Measurements from ENCODE around the gene SYCE3. TPM values are rescaled to one million over a fixed set of nuclear protein-coding genes. Genes with fewer than 3 reads are reported as not detected.
A peak's percentile ranks its signal among the peaks of the same experiment; 100 is the strongest.

The SYCE3 gene
- polyA plus RNA-seq, 1 of the 3 experiments (the other 2 are of a cell fraction): 3.6 TPM

DNA sequence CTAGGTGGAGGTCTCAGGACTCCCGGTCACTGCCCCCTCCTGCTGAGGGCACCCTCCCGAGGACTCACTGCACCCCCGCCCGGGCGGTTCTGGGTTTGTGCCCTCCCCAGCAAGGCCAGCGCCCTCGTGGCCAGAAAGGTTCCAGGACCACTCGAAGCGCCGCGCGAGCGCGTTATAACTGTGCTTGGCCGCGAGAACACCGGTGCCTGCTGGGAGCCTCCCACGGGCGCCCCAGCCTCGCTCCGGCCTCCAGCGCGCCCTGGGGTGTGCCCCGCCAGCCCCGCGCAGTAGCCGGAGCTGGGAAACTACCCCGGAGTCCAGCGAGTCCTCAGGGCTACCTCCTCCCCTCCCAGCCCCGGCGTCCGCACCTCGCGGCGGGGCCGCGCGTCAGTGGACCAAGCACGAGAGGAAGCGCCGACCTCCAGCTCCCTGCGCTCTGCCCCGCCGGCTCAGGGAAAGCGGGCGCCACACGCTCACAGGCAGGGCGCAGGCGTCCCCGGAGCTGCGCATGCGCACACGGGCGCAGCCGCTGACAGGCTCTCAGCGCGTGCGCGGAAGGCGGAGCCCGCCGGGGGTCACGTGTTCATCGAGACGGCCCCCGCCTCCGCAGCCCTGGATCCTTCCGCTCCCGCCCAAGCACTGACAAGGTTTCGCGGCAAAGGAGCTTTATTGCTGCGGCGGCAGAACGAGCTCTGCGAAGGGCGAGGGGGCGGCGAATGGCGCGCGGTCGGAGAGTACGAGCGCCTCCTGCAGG lies 37.4 kb downstream of the SYCE3 start, which contains the start of gene SCO2 (continued):
- TF ChIP-seq MAX (IDR thresholded peaks at IDR 0.05; ENCODE audit: low read depth) (peak; percentile 80), GATA2 (CRISPR knock-in tag; IDR thresholded peaks at IDR 0.05) (no peak), RXRA (IDR thresholded peaks at IDR 0.05; ENCODE audit: borderline replicate concordance, low read depth) (no peak), RAD21 (IDR thresholded peaks at IDR 0.05; ENCODE audit: low read length) (peak; percentile 36; the same call in 1 of the 2 replicates), TCF12 (IDR thresholded peaks at IDR 0.05) (no peak), FOSL2 (IDR thresholded peaks at IDR 0.05; ENCODE audit: borderline replicate concordance, low read depth) (no peak), EP300 (IDR thresholded peaks at IDR 0.05; ENCODE audit: borderline replicate concordance in 1 of 2, low read depth in 1 of 2, low read length in 1 of 2) (no peak), YY1 (IDR thresholded peaks at IDR 0.05; ENCODE audit: low read depth) (no peak; the same call in 1 of the 2 replicates), SMC3 (IDR thresholded peaks at IDR 0.05; ENCODE audit: low read depth, low read length) (peak; percentile 16; the same call in 1 of the 2 replicates), POLR2AphosphoS5 (IDR thresholded peaks at IDR 0.05; ENCODE audit: low read depth, low read length) (peak; percentile 90), MXI1 (IDR thresholded peaks at IDR 0.05; ENCODE audit: low read depth, low read length) (peak; percentile 82), TAF1 (IDR thresholded peaks at IDR 0.05; ENCODE audit: borderline replicate concordance, low read depth, low read length) (peak; percentile 61), CHD2 (IDR thresholded peaks at IDR 0.05; ENCODE audit: low read length, partially characterized antibody) (peak; percentile 71), FOXJ3 (CRISPR knock-in tag; IDR thresholded peaks at IDR 0.05) (no peak), MEF2A (IDR thresholded peaks at IDR 0.05; ENCODE audit: borderline replicate concordance, low read depth) (no peak), JUND (IDR thresholded peaks at IDR 0.05) (no peak)
- TF ChIP-seq, protein P1, sequence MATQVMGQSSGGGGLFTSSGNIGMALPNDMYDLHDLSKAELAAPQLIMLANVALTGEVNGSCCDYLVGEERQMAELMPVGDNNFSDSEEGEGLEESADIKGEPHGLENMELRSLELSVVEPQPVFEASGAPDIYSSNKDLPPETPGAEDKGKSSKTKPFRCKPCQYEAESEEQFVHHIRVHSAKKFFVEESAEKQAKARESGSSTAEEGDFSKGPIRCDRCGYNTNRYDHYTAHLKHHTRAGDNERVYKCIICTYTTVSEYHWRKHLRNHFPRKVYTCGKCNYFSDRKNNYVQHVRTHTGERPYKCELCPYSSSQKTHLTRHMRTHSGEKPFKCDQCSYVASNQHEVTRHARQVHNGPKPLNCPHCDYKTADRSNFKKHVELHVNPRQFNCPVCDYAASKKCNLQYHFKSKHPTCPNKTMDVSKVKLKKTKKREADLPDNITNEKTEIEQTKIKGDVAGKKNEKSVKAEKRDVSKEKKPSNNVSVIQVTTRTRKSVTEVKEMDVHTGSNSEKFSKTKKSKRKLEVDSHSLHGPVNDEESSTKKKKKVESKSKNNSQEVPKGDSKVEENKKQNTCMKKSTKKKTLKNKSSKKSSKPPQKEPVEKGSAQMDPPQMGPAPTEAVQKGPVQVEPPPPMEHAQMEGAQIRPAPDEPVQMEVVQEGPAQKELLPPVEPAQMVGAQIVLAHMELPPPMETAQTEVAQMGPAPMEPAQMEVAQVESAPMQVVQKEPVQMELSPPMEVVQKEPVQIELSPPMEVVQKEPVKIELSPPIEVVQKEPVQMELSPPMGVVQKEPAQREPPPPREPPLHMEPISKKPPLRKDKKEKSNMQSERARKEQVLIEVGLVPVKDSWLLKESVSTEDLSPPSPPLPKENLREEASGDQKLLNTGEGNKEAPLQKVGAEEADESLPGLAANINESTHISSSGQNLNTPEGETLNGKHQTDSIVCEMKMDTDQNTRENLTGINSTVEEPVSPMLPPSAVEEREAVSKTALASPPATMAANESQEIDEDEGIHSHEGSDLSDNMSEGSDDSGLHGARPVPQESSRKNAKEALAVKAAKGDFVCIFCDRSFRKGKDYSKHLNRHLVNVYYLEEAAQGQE (IDR thresholded peaks at IDR 0.05; ENCODE audit: low read depth, low read length): no peak
- TF ChIP-seq, protein P2, sequence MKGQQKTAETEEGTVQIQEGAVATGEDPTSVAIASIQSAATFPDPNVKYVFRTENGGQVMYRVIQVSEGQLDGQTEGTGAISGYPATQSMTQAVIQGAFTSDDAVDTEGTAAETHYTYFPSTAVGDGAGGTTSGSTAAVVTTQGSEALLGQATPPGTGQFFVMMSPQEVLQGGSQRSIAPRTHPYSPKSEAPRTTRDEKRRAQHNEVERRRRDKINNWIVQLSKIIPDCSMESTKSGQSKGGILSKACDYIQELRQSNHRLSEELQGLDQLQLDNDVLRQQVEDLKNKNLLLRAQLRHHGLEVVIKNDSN (IDR thresholded peaks at IDR 0.05; ENCODE audit: borderline replicate concordance, low read depth): peak; percentile 96
- TF ChIP-seq, protein P3, sequence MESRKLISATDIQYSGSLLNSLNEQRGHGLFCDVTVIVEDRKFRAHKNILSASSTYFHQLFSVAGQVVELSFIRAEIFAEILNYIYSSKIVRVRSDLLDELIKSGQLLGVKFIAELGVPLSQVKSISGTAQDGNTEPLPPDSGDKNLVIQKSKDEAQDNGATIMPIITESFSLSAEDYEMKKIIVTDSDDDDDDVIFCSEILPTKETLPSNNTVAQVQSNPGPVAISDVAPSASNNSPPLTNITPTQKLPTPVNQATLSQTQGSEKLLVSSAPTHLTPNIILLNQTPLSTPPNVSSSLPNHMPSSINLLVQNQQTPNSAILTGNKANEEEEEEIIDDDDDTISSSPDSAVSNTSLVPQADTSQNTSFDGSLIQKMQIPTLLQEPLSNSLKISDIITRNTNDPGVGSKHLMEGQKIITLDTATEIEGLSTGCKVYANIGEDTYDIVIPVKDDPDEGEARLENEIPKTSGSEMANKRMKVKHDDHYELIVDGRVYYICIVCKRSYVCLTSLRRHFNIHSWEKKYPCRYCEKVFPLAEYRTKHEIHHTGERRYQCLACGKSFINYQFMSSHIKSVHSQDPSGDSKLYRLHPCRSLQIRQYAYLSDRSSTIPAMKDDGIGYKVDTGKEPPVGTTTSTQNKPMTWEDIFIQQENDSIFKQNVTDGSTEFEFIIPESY (IDR thresholded peaks at IDR 0.05; ENCODE audit: borderline replicate concordance, low read depth): peak; percentile 83
